ENCODE measurements around the gene FAM3A. TPM values are rescaled to one million over a fixed set of nuclear protein-coding genes. Genes with fewer than 3 reads are reported as not detected.
"Not testable (repeated sequence)": the region's sequence is repeated elsewhere in the genome, so short reads cannot be mapped to it uniquely, and the experiment has no call there.

Gene FAM3A
- polyA plus RNA-seq, 1 donor from 2014 or later = 19.5 TPM

GRCh38 chrX:154505734-154506133 is 10.3 kb downstream of the FAM3A start:
- no peaks in the 10 kb centered on the region for H3K9me2 ChIP-seq (ENCODE audit: insufficient read depth, low read length)
- H3K27ac ChIP-seq (ENCODE audit: low read length) = no peak overlapping the region
- no peaks in the 10 kb centered on the region for H3K9me3 ChIP-seq (ENCODE audit: low read length)
- H3K27me3 ChIP-seq (ENCODE audit: insufficient read depth, low read depth, low read length) = no peaks in the 10 kb centered on the region
- no peak for TF ChIP-seq TAF1 (IDR thresholded peaks at IDR 0.05; ENCODE audit: low read depth)
- no peak for TF ChIP-seq MXI1 (conservative IDR thresholded peaks at IDR 0.05; ENCODE audit: poor library complexity, severe bottlenecking)
- no peak for TF ChIP-seq POLR2AphosphoS5 (IDR thresholded peaks at IDR 0.05)
- no peak for TF ChIP-seq REST (IDR thresholded peaks at IDR 0.05; ENCODE audit: borderline replicate concordance)
- TF ChIP-seq EZH2 (IDR thresholded peaks at IDR 0.05; ENCODE audit: borderline replicate concordance, insufficient read depth, low read length, poor library complexity, severe bottlenecking) = no peak
- H3F3A ChIP-seq (ENCODE audit: insufficient read depth, low read length, poor library complexity, severe bottlenecking) = no peaks in the 10 kb centered on the region
- H4K20me1 ChIP-seq (ENCODE audit: insufficient read depth) = no peaks in the 10 kb centered on the region
- H3K9ac ChIP-seq (ENCODE audit: low read length) = no peak overlapping the region
- H3K4me2 ChIP-seq (ENCODE audit: low read length) = no peak overlapping the region
- H3K79me2 ChIP-seq (replicated peaks; ENCODE audit: insufficient read depth, low read length) = no peaks in the 10 kb centered on the region
- H3K36me3 ChIP-seq (ENCODE audit: insufficient read depth, low read length) = no peaks in the 10 kb centered on the region
- no peak overlapping the region for H2AFZ ChIP-seq (ENCODE audit: low read depth, low read length)
- no peak overlapping the region for H3K4me3 ChIP-seq (ENCODE audit: low read length)

- TF ChIP-seq RAD21 (conservative IDR thresholded peaks at IDR 0.05) = no peak
- TF ChIP-seq SMC3 (conservative IDR thresholded peaks at IDR 0.05; ENCODE audit: poor library complexity) = no peak
- no peak for TF ChIP-seq EZH2 (IDR thresholded peaks at IDR 0.05; ENCODE audit: borderline replicate concordance, insufficient read depth, low read length, poor library complexity, severe bottlenecking)
- TF ChIP-seq EP300 (conservative IDR thresholded peaks at IDR 0.05; ENCODE audit: poor library complexity, severe bottlenecking) = no peak
- no peak for TF ChIP-seq TAF1 (IDR thresholded peaks at IDR 0.05; ENCODE audit: low read depth)
- Histone ChIP-seq H3K27ac (ENCODE audit: low read length) (no peak overlapping the region), H3K9me2 (ENCODE audit: insufficient read depth, low read length) (no peaks in the 10 kb centered on the region), H2AFZ (ENCODE audit: low read depth, low read length) (no peak overlapping the region), H4K20me1 (ENCODE audit: insufficient read depth) (no peaks in the 10 kb centered on the region), H3K4me3 (ENCODE audit: low read length) (no peak overlapping the region), H3K4me2 (ENCODE audit: low read length) (no peak overlapping the region), H3K79me2 (replicated peaks; ENCODE audit: insufficient read depth, low read length) (no peaks in the 10 kb centered on the region), H3F3A (ENCODE audit: insufficient read depth, low read length, poor library complexity, severe bottlenecking) (no peaks in the 10 kb centered on the region), H3K36me3 (ENCODE audit: insufficient read depth, low read length) (no peaks in the 10 kb centered on the region), H3K9me3 (ENCODE audit: low read length) (no peaks in the 10 kb centered on the region), H3K27me3 (ENCODE audit: insufficient read depth, low read depth, low read length) (no peaks in the 10 kb centered on the region), H3K9ac (ENCODE audit: low read length) (no peak overlapping the region)
Observed at GRCh38 chrX:154502989-154503388, 13.0 kb downstream of the FAM3A start.

GRCh38 chrX:154502098-154502497 is 13.9 kb downstream of the FAM3A start:
- H3K4me3 ChIP-seq (ENCODE audit: low read length) = no peak overlapping the region
- H4K20me1 ChIP-seq (ENCODE audit: insufficient read depth) = no peaks in the 10 kb centered on the region
- H3K27ac ChIP-seq (ENCODE audit: low read length) = no peak overlapping the region
- no peaks in the 10 kb centered on the region for H3F3A ChIP-seq (ENCODE audit: insufficient read depth, low read length, poor library complexity, severe bottlenecking)
- H3K9me3 ChIP-seq (ENCODE audit: low read length) = no peaks in the 10 kb centered on the region
- no peaks in the 10 kb centered on the region for H3K27me3 ChIP-seq (ENCODE audit: insufficient read depth, low read depth, low read length)
- no peak overlapping the region for H3K9ac ChIP-seq (ENCODE audit: low read length)
- H3K9me2 ChIP-seq (ENCODE audit: insufficient read depth, low read length) = no peaks in the 10 kb centered on the region
- H3K79me2 ChIP-seq (replicated peaks; ENCODE audit: insufficient read depth, low read length) = no peaks in the 10 kb centered on the region
- TF ChIP-seq EZH2 (IDR thresholded peaks at IDR 0.05; ENCODE audit: borderline replicate concordance, insufficient read depth, low read length, poor library complexity, severe bottlenecking) = no peak
- no peak for TF ChIP-seq TAF1 (IDR thresholded peaks at IDR 0.05; ENCODE audit: low read depth)
- no peak for TF ChIP-seq RAD21 (conservative IDR thresholded peaks at IDR 0.05)
- TF ChIP-seq CTCF (IDR thresholded peaks at IDR 0.05; ENCODE audit: poor library complexity, severe bottlenecking) = no peak
- TF ChIP-seq POLR2AphosphoS5 (IDR thresholded peaks at IDR 0.05) = no peak
- TF ChIP-seq MXI1 (conservative IDR thresholded peaks at IDR 0.05; ENCODE audit: poor library complexity, severe bottlenecking) = no peak
- no peak for TF ChIP-seq EP300 (conservative IDR thresholded peaks at IDR 0.05; ENCODE audit: poor library complexity, severe bottlenecking)
- no peak for TF ChIP-seq SMC3 (conservative IDR thresholded peaks at IDR 0.05; ENCODE audit: poor library complexity)
- no peak for TF ChIP-seq REST (IDR thresholded peaks at IDR 0.05; ENCODE audit: borderline replicate concordance)
- no peak overlapping the region for H3K4me2 ChIP-seq (ENCODE audit: low read length)
- no peak overlapping the region for H2AFZ ChIP-seq (ENCODE audit: low read depth, low read length)
- H3K36me3 ChIP-seq (ENCODE audit: insufficient read depth, low read length) = no peaks in the 10 kb centered on the region

- not testable (repeated sequence) for H3K27ac ChIP-seq (ENCODE audit: low read length); H3K27me3 ChIP-seq (ENCODE audit: insufficient read depth, low read depth, low read length); H3F3A ChIP-seq (ENCODE audit: insufficient read depth, low read length, poor library complexity, severe bottlenecking); H2AFZ ChIP-seq (ENCODE audit: low read depth, low read length); H3K9me3 ChIP-seq (ENCODE audit: low read length); H3K36me3 ChIP-seq (ENCODE audit: insufficient read depth, low read length); H4K20me1 ChIP-seq (ENCODE audit: insufficient read depth); H3K79me2 ChIP-seq (replicated peaks; ENCODE audit: insufficient read depth, low read length); H3K4me2 ChIP-seq (ENCODE audit: low read length); H3K9me2 ChIP-seq (ENCODE audit: insufficient read depth, low read length); H3K9ac ChIP-seq (ENCODE audit: low read length); H3K4me3 ChIP-seq (ENCODE audit: low read length)
Observed at GRCh38 chrX:154501423-154501822, 14.6 kb downstream of the FAM3A start.

Data from neural cell (in vitro differentiated cells).